ENCODE results near the gene FAS.

- TF ChIP-seq CTCF (IDR thresholded peaks at IDR 0.05 in 2 of 3, conservative IDR thresholded peaks at IDR 0.05 in 1 of 3; ENCODE audit: borderline replicate concordance in 1 of 3, insufficient read depth in 1 of 3, low read depth in 2 of 3, low read length in 2 of 3) (no peak), REST (IDR thresholded peaks at IDR 0.05; ENCODE audit: low read depth) (no peak), POLR2AphosphoS5 (IDR thresholded peaks at IDR 0.05; ENCODE audit: low read depth, low read length) (no peak), ATF3 (IDR thresholded peaks at IDR 0.05) (no peak), ZBTB33 (IDR thresholded peaks at IDR 0.05; ENCODE audit: extremely low read depth, insufficient replicate concordance, low read length) (no peak), POLR2A (IDR thresholded peaks at IDR 0.05; ENCODE audit: borderline replicate concordance, extremely low read depth, insufficient read depth, insufficient read length) (no peak), EZH2 (IDR thresholded peaks at IDR 0.05) (no peak)
These were observed 33.2 kb upstream of the FAS start for GRCh38 chr10:88957381-88957780.

Data from HCT116 (cell line).